NK-92 treated with Interleukin-12 subunit alpha and Interleukin-12 subunit beta, amount 100 ng/mL, for 24 hours (cell line): Measurements from ENCODE around the gene SLC30A10.
"Not testable (repeated sequence)": the region's sequence is repeated elsewhere in the genome, so short reads cannot be mapped to it uniquely, and the experiment has no call there.

ENCODE experiments used
- DNase-seq: peaks from one replicate; lab custom pipeline; 2025; lab: John Stamatoyannopoulos, UW

Gene SLC30A10

GRCh38 chr1:219927956-219928790 lies at the start of gene SLC30A10:
Gene SLC30A10 (minus strand): TSS chr1:219928557. CDS start chr1:219928440, 117 bp downstream.
- DNase-seq, result no peak

DNA sequence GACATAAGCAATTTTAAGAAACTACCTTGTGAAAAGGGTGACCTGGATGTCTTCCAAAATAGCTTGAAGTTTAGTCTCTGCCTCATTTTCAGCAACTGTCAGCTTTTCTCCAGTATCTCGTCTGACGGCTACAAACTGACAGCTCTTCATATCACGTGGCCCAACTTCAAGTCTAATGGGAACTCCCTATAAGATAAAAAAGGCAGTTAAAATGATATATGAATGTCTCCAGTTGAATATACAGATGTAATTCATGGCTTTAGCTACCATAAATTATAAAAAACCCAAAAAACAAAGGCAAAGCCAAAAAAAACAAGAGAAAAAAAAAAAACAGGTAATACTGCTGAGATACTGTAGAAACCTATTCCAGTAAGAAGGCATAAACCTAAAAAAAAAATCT lies 44.9 kb upstream of the SLC30A10 start:
- DNase-seq, result no peak

GRCh38 chr1:219967361-219967760 lies 39.0 kb upstream of the SLC30A10 start:
- DNase-seq, result no peak

GRCh38 chr1:219966071-219966349 lies 37.7 kb upstream of the SLC30A10 start:
- no peak for DNase-seq

GRCh38 chr1:219965285-219966070 lies 37.1 kb upstream of the SLC30A10 start:
- no peak for DNase-seq

- no peak for DNase-seq
These were observed 35.1 kb upstream of the SLC30A10 start for GRCh38 chr1:219963432-219963831.

GRCh38 chr1:219961684-219962083 lies 33.3 kb upstream of the SLC30A10 start:
- no peak for DNase-seq

DNA sequence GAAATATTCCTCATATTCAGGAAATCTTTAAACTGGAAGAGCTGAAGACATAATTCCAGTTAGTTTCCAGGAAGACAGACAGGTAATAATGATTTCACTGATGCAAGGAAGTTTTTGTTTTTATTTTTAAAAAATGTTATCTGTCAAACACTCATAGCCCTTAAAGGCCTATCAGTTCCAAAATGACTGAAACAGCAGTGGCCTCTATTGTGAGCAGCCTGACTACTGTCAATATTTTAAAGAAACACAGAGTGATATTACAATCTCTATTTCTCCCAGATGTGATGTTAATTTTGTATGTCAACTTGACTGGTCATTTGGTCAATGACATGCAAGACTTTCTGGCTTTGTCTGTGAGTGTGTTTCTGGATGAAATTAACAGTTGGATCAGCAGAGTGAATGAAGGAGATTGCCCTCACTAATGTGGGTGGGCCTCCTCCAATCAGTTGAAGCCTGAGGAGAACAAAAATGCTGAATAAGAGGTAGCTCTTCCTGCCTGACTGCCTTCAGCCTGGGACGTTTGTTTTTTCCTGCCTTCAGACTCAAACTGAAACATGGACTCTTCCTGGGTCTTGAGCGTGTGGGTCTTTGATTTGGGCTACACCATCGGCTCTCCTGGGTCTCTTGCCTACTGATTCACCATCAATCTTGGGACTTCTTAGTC lies 31.3 kb upstream of the SLC30A10 start:
- no peak for DNase-seq

GRCh38 chr1:219958875-219959417 lies 30.6 kb upstream of the SLC30A10 start:
- DNase-seq, result no peak

- no peak for DNase-seq
These were observed 26.5 kb upstream of the SLC30A10 start for GRCh38 chr1:219954736-219955421.

- DNase-seq, result no peak
These were observed 25.7 kb upstream of the SLC30A10 start for GRCh38 chr1:219954052-219954451.

DNA sequence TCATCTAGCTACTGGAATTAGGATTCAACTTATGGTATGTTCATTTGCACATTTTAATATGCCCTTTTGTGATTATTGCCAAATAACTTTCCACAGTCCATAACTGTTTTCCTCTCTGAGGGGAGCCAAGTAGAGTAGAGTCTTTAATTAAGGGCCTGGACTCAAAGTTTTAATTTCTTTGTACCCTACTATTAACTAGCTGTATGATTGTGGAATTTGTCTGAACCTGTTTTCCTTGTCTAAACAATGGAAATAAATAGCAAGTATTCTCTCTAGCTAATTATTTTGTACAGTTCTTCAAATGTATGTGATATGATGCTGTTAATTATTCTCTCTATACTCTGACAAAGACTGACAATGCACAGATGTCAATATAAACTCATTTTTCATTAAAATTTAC lies 24.0 kb upstream of the SLC30A10 start:
- DNase-seq, result no peak

DNA sequence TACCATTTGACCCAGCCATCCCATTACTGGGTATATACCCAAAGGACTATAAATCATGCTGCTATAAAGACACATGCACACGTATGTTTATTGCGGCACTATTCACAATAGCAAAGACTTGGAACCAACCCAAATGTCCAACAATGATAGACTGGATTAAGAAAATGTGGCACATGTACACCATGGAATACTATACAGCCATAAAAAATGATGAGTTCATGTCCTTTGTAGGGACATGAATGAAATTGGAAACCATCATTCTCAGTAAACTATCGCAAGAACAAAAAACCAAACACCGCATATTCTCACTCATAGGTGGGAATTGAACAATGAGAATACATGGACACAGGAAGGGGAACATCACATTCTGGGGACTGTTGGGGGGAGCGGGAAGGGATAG lies 20.9 kb upstream of the SLC30A10 start:
- not testable (repeated sequence) for DNase-seq

DNA sequence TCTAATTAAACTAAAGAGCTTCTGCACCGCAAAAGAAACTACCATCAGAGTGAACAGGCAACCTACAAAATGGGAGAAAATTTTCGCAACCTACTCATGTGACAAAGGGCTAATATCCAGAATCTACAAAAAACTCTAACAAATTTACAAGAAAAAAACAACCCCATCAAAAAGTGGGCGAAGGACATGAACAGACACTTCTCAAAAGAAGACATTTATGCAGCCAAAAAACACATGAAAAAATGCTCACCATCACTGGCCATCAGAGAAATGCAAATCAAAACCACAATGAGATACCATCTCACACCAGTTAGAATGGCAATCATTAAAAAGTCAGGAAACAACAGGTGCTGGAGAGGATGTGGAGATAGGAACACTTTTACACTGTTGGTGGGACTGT lies 20.4 kb upstream of the SLC30A10 start:
- not testable (repeated sequence) for DNase-seq

DNA sequence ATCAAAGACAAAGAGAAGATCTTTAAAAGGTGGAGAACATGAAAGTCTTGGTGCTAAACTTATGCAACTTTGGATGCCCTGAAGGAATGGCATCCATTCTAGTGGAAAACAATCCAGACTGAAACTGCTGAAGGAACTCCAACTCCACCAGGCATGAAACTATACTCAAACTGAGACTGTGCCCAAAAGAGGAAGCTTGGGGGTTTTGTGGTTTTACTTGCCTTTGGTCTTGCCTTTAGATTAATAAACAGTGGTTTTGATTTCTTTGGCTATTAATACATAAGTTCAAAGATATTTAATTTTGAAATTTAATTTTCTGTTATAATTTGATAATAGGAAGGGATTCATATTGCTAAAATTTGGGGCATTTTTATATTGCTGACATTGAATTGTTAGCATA lies 17.4 kb upstream of the SLC30A10 start:
- DNase-seq, result no peak

GRCh38 chr1:219941179-219942118 lies 13.1 kb upstream of the SLC30A10 start:
- DNase-seq, result no peak

DNA sequence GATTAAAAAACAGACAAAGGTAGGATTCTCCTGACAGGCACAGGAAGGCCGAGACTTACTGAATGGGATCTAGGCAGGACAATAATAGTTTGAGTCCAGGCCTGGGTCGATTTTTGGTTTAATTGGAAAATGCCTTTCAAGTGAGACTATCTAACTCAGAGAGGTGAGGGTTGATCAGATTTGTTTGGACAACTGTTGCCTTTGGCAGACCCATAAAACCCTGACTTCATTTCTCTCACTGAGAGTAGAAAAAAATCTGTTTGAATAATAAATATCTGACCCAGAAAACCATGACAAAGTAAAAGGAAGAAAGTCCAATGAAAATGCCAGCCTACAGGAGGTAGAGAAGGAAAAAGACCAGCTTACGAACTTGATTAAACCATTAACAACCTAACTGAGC lies 12.3 kb upstream of the SLC30A10 start:
- no peak for DNase-seq

DNA sequence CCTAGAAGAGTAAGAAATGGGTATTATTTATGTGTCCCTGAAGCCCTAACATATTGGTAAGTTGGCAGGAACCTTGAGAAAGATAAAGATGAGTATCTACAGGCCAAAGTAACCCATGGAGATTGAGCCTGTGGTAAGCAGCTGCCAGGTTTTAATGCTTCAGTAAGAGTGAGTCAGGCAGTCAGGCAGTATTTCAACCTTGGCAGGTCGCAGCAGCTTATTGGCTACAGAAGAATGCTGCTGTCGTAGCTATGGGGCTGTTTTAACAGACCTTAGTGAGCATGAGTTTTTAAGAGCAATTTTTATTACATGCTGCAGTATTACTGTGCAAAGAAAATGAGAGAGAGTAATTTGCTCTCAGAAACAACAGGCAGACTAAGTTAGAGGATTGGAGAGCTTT lies 10.3 kb upstream of the SLC30A10 start:
- DNase-seq, result no peak

DNA sequence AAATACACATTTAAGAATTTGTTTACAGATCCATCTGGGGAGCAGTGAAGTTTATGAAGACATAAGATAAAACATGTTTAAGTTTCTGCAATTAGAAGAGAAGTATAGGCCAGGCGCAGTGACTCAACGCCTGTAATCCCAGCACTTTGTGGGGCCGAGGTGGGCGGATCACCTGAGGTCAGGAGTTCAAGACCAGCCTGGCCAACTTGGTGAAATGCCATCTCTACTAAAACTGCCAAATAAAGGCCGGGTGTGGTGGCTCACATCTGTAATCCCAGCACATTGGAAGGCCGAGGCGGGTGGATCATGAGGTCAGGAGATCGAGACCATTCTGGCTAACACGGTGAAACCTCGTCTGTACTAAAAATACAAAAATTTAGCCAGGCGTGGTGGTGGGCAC lies 5.4 kb upstream of the SLC30A10 start:
- not testable (repeated sequence) for DNase-seq

DNA sequence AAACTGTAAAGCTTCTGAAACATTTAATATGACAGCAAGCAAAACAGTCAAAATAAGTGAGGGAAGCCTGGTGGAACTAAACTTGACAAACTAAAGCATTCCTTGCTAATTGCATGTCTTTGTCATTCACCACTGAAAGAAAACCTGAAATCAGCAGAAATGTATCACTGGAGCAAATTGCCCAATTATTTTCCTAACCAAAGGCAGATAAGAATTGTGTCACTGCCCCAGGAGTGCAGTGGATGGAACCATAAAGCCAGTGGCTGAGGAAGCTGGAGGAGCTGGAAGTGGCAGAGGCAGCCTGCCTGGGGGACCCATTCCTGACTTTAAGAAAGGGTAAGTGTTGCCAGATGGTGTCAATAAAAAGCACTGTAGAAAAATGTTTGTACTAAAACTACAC lies 2.7 kb upstream of the SLC30A10 start:
- no peak for DNase-seq

DNA sequence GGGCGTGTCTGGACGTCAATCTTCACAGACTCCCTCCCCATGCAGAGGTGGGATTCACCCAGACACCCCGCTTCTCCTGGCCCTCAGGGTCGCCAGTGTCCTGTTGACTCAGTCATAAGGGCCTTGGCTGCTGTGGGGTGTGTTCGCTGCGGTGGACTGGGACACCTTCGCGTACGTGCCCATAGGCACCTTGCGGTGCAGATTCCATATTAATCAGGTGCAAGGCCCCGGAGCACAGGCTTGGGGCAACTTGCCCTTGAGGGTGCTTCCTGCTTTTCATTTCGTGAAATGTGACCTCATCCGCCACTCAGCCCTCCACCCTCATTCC lies 398 bp upstream of the SLC30A10 start:
- DNase-seq, result no peak
